ENCODE data around the gene DCHS2. TPM values are rescaled to one million over a fixed set of nuclear protein-coding genes. Genes with fewer than 3 reads are reported as not detected.
A peak's percentile ranks its signal among the peaks of the same experiment; 100 is the strongest.

DCHS2 gene
- total and polyA plus RNA-seq, 2 of the 8 experiments (the other 6 are each of a cell fraction or from before 2014, with no cell fraction given) = 0.54 to 2.6 TPM

DNA sequence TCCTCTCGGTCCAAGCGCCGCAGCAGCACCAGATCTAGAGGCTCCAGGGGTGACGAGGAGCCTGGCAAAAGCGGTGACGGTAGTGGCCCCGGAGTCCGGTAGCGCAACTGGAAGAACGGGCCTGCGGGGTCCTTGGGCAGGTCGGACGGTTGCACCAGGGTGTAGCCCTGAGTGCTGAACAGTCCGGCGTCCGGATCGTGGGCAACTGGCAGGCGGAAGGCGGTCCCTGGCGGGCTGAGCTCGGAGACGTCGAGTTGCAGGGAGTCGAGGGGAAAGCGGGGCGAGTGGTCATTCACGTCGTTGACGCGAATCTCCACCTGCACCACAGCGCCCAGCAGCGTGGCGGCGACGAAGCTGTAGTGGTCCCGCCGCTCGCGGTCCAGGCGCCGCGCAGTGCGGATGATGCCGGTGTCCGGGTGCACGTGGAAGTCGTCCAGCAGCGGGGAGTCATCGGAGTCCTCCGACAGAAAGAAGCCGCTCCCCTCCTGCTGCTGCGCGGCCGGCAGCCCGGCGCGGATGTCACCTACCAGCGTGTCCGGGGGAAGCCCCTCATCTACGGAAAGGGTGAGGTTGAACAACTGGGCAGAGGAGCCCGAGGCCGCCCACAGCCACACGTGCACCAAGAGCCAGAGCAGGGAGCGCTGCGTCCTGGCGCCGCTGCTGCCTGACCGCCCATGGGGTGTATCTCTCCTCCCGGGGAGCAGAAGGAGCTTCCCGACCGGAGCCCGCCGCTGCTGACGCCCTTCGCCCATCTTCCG lies 837 bp downstream of the DCHS2 start (continued):
- TF ChIP-seq, protein P1, sequence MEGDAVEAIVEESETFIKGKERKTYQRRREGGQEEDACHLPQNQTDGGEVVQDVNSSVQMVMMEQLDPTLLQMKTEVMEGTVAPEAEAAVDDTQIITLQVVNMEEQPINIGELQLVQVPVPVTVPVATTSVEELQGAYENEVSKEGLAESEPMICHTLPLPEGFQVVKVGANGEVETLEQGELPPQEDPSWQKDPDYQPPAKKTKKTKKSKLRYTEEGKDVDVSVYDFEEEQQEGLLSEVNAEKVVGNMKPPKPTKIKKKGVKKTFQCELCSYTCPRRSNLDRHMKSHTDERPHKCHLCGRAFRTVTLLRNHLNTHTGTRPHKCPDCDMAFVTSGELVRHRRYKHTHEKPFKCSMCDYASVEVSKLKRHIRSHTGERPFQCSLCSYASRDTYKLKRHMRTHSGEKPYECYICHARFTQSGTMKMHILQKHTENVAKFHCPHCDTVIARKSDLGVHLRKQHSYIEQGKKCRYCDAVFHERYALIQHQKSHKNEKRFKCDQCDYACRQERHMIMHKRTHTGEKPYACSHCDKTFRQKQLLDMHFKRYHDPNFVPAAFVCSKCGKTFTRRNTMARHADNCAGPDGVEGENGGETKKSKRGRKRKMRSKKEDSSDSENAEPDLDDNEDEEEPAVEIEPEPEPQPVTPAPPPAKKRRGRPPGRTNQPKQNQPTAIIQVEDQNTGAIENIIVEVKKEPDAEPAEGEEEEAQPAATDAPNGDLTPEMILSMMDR (IDR thresholded peaks at IDR 0.05; ENCODE audit: control extremely low read depth in 1 of 3, insufficient read depth in 1 of 3, low read depth in 1 of 3, low read length in 3 of 3) = no peak
- TF ChIP-seq EGR1 (IDR thresholded peaks at IDR 0.05; ENCODE audit: borderline replicate concordance, low read depth, low read length) = no peak
- peak; percentile 100 for TF ChIP-seq MAX (IDR thresholded peaks at IDR 0.05)
- no peak for TF ChIP-seq SIX5 (IDR thresholded peaks at IDR 0.05; ENCODE audit: low read depth, low read length)

All from H1 (cell line).